Measurements from ENCODE around the gene GP1BA. TPM values are rescaled to one million over a fixed set of nuclear protein-coding genes. Genes with fewer than 3 reads are reported as not detected.

The GP1BA gene
- total and polyA plus RNA-seq, 2 donors (not counting 1 experiment from before 2014, with no cell fraction given) = not detected

DNA sequence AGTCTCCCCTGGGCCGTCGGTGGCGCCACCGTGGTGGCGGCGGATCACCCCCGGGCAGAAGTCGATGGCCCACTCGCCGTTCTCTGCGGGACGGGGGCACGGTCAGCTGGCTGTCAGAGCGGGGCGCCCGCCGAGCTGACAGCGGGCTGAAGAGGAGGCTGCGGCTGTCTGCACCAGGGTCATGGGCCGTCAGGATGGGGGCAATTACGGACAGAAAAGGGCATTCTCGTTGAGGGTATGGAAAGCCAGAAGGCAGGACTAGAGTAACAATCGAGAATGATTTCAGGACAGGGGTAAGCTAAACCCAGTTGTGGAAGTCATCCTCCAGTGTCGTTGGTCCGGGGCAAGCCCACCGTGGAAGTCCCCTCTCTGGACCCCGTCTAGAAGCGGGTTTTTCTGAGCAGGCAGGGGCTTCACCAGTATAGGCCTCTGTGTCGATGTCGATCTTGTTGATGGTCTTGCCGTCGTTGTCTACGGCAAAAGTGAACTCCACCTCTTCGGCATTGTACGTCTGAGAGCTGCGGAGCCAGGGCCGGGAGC is 30.9 kb upstream of the GP1BA start:
- Histone ChIP-seq H3K9ac (ENCODE audit: insufficient read depth, low read length) (no peak overlapping the region), H4K20me1 (ENCODE audit: control insufficient read depth, extremely low read depth, insufficient read depth, low read length) (no peaks in the 10 kb centered on the region), H3K9me3 (ENCODE audit: control insufficient read depth, insufficient read depth, low read depth, low read length) (no peaks in the 10 kb centered on the region), H3K4me2 (ENCODE audit: extremely low read depth, insufficient read depth, low read length) (no peak overlapping the region), H3K79me2 (ENCODE audit: control insufficient read depth, insufficient read depth, low read length) (no peaks in the 10 kb centered on the region), H2AFZ (ENCODE audit: low read length) (no peak overlapping the region), H3K27ac (ENCODE audit: insufficient read depth, low read length) (no peak overlapping the region), H3K27me3 (ENCODE audit: control insufficient read depth, insufficient read depth, low read length) (peaks cover 2% of the 10 kb centered on the region), H3K4me1 (ENCODE audit: control insufficient read depth, extremely low read depth, insufficient read depth, low read length) (peaks cover 4% of the 10 kb centered on the region), H3K4me3 (replicated peaks in 1 of 4; ENCODE audit: control extremely low read depth in 1 of 4, insufficient read depth in 1 of 4, low read depth in 3 of 4, low read length in 4 of 4) (no peak overlapping the region), H3K36me3 (ENCODE audit: control insufficient read depth, insufficient read depth, low read length) (peaks cover 9% of the 10 kb centered on the region)
- TF ChIP-seq EZH2 (IDR thresholded peaks at IDR 0.05; ENCODE audit: low read length, missing control alignments) (no peak), CTCF (conservative IDR thresholded peaks at IDR 0.05 in 1 of 2, IDR thresholded peaks at IDR 0.05 in 1 of 2; ENCODE audit: low read depth in 1 of 2, low read length in 2 of 2) (no peak)
- DNase-seq (ENCODE audit: low read depth in 2 of 2) = no peak

DNA sequence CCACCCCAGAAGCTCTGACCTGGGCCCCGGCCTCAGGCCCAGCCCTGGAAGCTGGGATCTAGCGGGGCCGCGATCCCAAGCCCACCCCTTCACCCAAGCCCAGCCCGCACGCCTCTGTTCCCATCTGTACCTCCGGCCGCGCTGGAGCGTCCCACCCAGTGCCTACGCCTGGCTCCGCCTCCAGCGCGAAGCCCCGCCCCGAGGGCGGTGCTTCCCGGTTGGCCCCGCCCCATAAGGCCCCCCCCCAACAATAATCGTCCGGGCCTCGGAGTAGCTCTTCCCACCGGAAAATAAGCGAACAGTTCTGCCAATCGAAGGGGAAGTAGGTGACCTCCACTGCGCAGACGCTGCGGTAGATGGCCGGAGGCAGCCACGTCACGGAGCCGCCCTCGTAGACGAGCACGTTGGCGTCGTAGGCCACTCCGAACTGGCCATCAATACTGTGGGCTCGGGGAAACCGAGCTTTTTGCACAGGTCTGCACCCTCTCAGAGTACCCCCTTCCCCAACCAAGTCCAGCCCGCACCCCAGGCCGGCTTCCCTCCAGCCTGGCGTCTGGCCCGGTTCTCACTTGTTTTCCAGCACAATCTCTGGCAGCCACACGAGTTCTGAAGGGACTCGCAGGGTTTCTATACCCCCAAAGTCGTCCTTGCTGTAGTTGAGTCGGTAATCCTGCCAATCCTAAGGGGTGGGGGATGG is 30.3 kb upstream of the GP1BA start:
- Histone ChIP-seq H3K4me1 (ENCODE audit: control insufficient read depth, extremely low read depth, insufficient read depth, low read length) (peaks cover 4% of the 10 kb centered on the region), H3K4me3 (replicated peaks in 1 of 4; ENCODE audit: control extremely low read depth in 1 of 4, insufficient read depth in 1 of 4, low read depth in 3 of 4, low read length in 4 of 4) (no peak overlapping the region), H3K27me3 (ENCODE audit: control insufficient read depth, insufficient read depth, low read length) (peaks cover 2% of the 10 kb centered on the region), H3K4me2 (ENCODE audit: extremely low read depth, insufficient read depth, low read length) (no peak overlapping the region), H3K36me3 (ENCODE audit: control insufficient read depth, insufficient read depth, low read length) (peaks cover 5% of the 10 kb centered on the region), H2AFZ (ENCODE audit: low read length) (no peak overlapping the region), H4K20me1 (ENCODE audit: control insufficient read depth, extremely low read depth, insufficient read depth, low read length) (no peaks in the 10 kb centered on the region), H3K9ac (ENCODE audit: insufficient read depth, low read length) (no peak overlapping the region), H3K27ac (ENCODE audit: insufficient read depth, low read length) (no peak overlapping the region), H3K9me3 (ENCODE audit: control insufficient read depth, insufficient read depth, low read depth, low read length) (no peaks in the 10 kb centered on the region), H3K79me2 (ENCODE audit: control insufficient read depth, insufficient read depth, low read length) (no peaks in the 10 kb centered on the region)
- peak in 1 of 2 donors; percentile 18 for DNase-seq (ENCODE audit: low read depth in 2 of 2)
- TF ChIP-seq CTCF (conservative IDR thresholded peaks at IDR 0.05 in 1 of 2, IDR thresholded peaks at IDR 0.05 in 1 of 2; ENCODE audit: low read depth in 1 of 2, low read length in 2 of 2) (no peak), EZH2 (IDR thresholded peaks at IDR 0.05; ENCODE audit: low read length, missing control alignments) (no peak)

DNA sequence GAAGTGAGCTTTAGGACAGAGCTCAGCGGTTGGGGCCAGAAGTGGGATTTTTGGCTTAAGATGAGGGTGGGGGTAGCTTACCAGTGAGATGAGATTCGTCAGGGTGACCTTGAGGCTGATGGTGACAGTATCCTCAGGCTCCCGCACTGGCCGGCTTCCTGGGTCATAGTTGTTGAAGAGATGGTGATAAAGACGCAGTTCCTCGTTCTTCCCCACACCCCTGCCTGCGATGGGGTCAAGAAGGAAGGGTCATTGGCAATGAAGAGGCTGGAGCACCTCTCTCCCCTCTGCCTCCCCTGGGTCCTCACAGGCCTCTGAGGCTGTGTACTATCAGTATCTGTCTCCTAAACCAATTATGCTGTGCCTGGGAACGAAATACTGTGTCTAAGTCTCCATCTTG is 29.5 kb upstream of the GP1BA start:
- Histone ChIP-seq H2AFZ (ENCODE audit: low read length) (no peak overlapping the region), H3K4me3 (replicated peaks in 1 of 4; ENCODE audit: control extremely low read depth in 1 of 4, insufficient read depth in 1 of 4, low read depth in 3 of 4, low read length in 4 of 4) (no peak overlapping the region), H3K4me1 (ENCODE audit: control insufficient read depth, extremely low read depth, insufficient read depth, low read length) (peaks cover 4% of the 10 kb centered on the region), H3K9ac (ENCODE audit: insufficient read depth, low read length) (no peak overlapping the region), H3K9me3 (ENCODE audit: control insufficient read depth, insufficient read depth, low read depth, low read length) (no peaks in the 10 kb centered on the region), H3K27ac (ENCODE audit: insufficient read depth, low read length) (no peak overlapping the region), H4K20me1 (ENCODE audit: control insufficient read depth, extremely low read depth, insufficient read depth, low read length) (no peaks in the 10 kb centered on the region), H3K79me2 (ENCODE audit: control insufficient read depth, insufficient read depth, low read length) (no peaks in the 10 kb centered on the region), H3K27me3 (ENCODE audit: control insufficient read depth, insufficient read depth, low read length) (peaks cover 2% of the 10 kb centered on the region), H3K36me3 (ENCODE audit: control insufficient read depth, insufficient read depth, low read length) (peaks cover 2% of the 10 kb centered on the region), H3K4me2 (ENCODE audit: extremely low read depth, insufficient read depth, low read length) (no peak overlapping the region)
- DNase-seq (ENCODE audit: low read depth in 2 of 2) = no peak
- no peak for TF ChIP-seq CTCF (conservative IDR thresholded peaks at IDR 0.05 in 1 of 2, IDR thresholded peaks at IDR 0.05 in 1 of 2; ENCODE audit: low read depth in 1 of 2, low read length in 2 of 2)
- no peak for TF ChIP-seq EZH2 (IDR thresholded peaks at IDR 0.05; ENCODE audit: low read length, missing control alignments)
